Lower lobe of right lung (tissue), 2 donors: ENCODE measurements around the gene DTNBP1. TPM values are rescaled to one million over a fixed set of nuclear protein-coding genes. Genes with fewer than 3 reads are reported as not detected.

Source experiments
- ATAC-seq, 2 donors: fragments of 200-7000 bp; cut with Tn5 transposase; one replicate each; pipeline ENCODE4 v1.9.1; 2020 to 2022; ENCODE audit warnings: mild to moderate bottlenecking in 2 of 2, moderate library complexity in 2 of 2
- DNase-seq: peaks from one replicate; pipeline ENCODE4 v3.0.0-alpha.2; 2020
- H3K27ac ChIP-seq: fragments of 200-600 bp; one replicate; pipeline ENCODE4 v1.8.0; 2022
- H3K27me3 ChIP-seq: fragments of 200-600 bp; one replicate; pipeline ENCODE4 v1.8.0; 2022; ENCODE audit warnings: low read depth
- H3K36me3 ChIP-seq: fragments of 200-600 bp; one replicate; pipeline ENCODE4 v1.8.0; 2022; ENCODE audit warnings: mild to moderate bottlenecking
- H3K4me1 ChIP-seq: fragments of 200-600 bp; one replicate; pipeline ENCODE4 v1.8.0; 2022
- H3K4me3 ChIP-seq: fragments of 200-600 bp; one replicate; pipeline ENCODE4 v1.8.0; 2022; ENCODE audit warnings: mild to moderate bottlenecking
- H3K9me3 ChIP-seq: fragments of 200-600 bp; one replicate; pipeline ENCODE4 v1.8.0; 2022
- intact Hi-C: fragments of 100-400 bp; cut with DNase I; formaldehyde crosslinking; loops from one replicate; pipeline ENCODE4 v1.11.0; 2022
- total RNA-seq: library from RNA; stranded (reverse); fragmentation: NEBNext Ultra II Directional; extraction: Animal tissue kit (Norgen Biotek cat#: 25700); gene quantifications from one replicate; pipeline ENCODE4 v1.2.1, GENCODE V29; 2021
- TF ChIP-seq, protein P1 (sequence below): fragments of 200-600 bp; IDR thresholded peaks from one replicate; pipeline ENCODE4 v1.8.0; 2022; ENCODE audit warnings: antibody characterized with exemption, mild to moderate bottlenecking
- donor health status: DM: no; HTN: yes; CAD: no; lungs with severe emphysema.

Gene DTNBP1
- total RNA-seq, 1 donor from 2014 or later, result 25.9 TPM

GRCh38 chr6:15477746-15478145 lies 185.1 kb downstream of the DTNBP1 start:
- intact Hi-C loops, result no loop called here
- Histone ChIP-seq H3K9me3 (no peaks in the 10 kb centered on the region), H3K4me1 (peaks cover 45% of the 10 kb centered on the region), H3K27ac (no peak overlapping the region), H3K36me3 (no peaks in the 10 kb centered on the region), H3K27me3 (no peaks in the 10 kb centered on the region), H3K4me3 (no peak overlapping the region)
- DNase-seq, result no peak
- TF ChIP-seq, protein P1, sequence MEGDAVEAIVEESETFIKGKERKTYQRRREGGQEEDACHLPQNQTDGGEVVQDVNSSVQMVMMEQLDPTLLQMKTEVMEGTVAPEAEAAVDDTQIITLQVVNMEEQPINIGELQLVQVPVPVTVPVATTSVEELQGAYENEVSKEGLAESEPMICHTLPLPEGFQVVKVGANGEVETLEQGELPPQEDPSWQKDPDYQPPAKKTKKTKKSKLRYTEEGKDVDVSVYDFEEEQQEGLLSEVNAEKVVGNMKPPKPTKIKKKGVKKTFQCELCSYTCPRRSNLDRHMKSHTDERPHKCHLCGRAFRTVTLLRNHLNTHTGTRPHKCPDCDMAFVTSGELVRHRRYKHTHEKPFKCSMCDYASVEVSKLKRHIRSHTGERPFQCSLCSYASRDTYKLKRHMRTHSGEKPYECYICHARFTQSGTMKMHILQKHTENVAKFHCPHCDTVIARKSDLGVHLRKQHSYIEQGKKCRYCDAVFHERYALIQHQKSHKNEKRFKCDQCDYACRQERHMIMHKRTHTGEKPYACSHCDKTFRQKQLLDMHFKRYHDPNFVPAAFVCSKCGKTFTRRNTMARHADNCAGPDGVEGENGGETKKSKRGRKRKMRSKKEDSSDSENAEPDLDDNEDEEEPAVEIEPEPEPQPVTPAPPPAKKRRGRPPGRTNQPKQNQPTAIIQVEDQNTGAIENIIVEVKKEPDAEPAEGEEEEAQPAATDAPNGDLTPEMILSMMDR, result no peak
- no peak for ATAC-seq

- ATAC-seq, result no peak
- H3K9me3 ChIP-seq, result no peaks in the 10 kb centered on the region
- intact Hi-C loops, result no loop called here
- H3K4me3 ChIP-seq, result no peak overlapping the region
- TF ChIP-seq, protein P1, result no peak
- peak overlapping the region; percentile 7 for H3K27ac ChIP-seq
- H3K4me1 ChIP-seq, result peaks cover 42% of the 10 kb centered on the region
- no peaks in the 10 kb centered on the region for H3K27me3 ChIP-seq
- DNase-seq, result no peak
- no peaks in the 10 kb centered on the region for H3K36me3 ChIP-seq
Observed at GRCh38 chr6:15476631-15477380, 186.0 kb downstream of the DTNBP1 start.

DNA sequence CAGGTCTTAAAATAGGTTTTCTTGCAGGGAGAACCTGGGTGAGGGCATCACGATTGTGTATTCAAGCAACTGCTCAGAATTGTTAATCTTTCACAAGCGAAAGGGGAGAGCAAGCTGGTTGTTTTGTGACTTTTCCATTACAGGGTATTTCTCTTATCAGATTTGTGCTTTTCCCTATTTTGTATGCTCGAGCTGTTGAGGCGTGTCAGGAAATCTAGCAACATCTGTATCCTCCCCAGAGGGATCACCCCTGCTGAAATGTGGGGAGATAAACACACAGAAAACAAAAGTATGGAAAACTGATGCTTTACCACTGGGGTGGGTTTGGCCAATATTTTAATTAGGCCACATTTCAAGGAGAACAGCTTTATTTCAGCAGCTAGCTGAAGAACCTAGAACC lies 187.0 kb downstream of the DTNBP1 start:
- Histone ChIP-seq H3K4me3 (no peak overlapping the region), H3K9me3 (no peaks in the 10 kb centered on the region), H3K27me3 (no peaks in the 10 kb centered on the region), H3K36me3 (no peaks in the 10 kb centered on the region), H3K27ac (no peak overlapping the region), H3K4me1 (peaks cover 33% of the 10 kb centered on the region)
- ATAC-seq, result no peak
- intact Hi-C loops, result no loop called here
- TF ChIP-seq, protein P1, result no peak
- no peak for DNase-seq

GRCh38 chr6:15475261-15475660 lies 187.6 kb downstream of the DTNBP1 start:
- no peak overlapping the region for H3K27ac ChIP-seq
- TF ChIP-seq, protein P1, result no peak
- intact Hi-C loops, result no loop called here
- peaks cover 27% of the 10 kb centered on the region for H3K4me1 ChIP-seq
- H3K36me3 ChIP-seq, result peaks cover 6% of the 10 kb centered on the region
- no peak for ATAC-seq
- H3K4me3 ChIP-seq, result no peak overlapping the region
- no peaks in the 10 kb centered on the region for H3K9me3 ChIP-seq
- no peaks in the 10 kb centered on the region for H3K27me3 ChIP-seq
- DNase-seq, result no peak

DNA sequence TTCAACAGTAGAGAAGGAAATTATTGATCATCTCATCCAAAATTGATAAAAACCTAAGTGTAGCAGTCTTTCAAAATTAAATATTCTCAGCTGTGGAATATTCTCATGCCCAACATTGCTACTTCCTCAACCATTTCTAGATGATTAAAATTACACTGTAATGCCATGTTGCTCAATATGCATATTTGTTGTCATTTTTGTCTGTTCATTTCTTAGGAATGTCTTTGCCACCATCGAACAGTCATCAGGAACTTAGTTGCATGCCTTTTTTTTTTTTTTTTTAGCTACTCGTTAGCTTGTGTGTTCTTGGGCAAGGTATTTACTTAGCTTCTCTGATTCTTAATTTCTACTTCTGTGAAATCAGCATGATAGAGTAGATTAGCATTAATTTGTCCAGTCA lies 188.6 kb downstream of the DTNBP1 start:
- Histone ChIP-seq H3K27me3 (no peaks in the 10 kb centered on the region), H3K27ac (peak overlapping the region; percentile 2), H3K9me3 (no peaks in the 10 kb centered on the region), H3K36me3 (peaks cover 13% of the 10 kb centered on the region), H3K4me3 (no peak overlapping the region), H3K4me1 (peaks cover 26% of the 10 kb centered on the region)
- TF ChIP-seq, protein P1, result no peak
- DNase-seq (no peak), ATAC-seq (no peak)
- intact Hi-C loops, result no loop called here
